Measurements from ENCODE around the gene KNL1. TPM values are rescaled to one million over a fixed set of nuclear protein-coding genes. Genes with fewer than 3 reads are reported as not detected.
"Not testable (repeated sequence)": the region's sequence is repeated elsewhere in the genome, so short reads cannot be mapped to it uniquely, and the experiment has no call there.

Gene KNL1
- polyA plus RNA-seq, 1 donor = 9.8 TPM

GRCh38 chr15:40562691-40563090, 31.4 kb upstream of the KNL1 start:
- H3K4me3 ChIP-seq (ENCODE audit: low read length) = no peak overlapping the region
- H3K36me3 ChIP-seq (ENCODE audit: control insufficient read depth, insufficient read depth, low read length) = peaks cover 9% of the 10 kb centered on the region
- peaks cover 4% of the 10 kb centered on the region for H3K4me1 ChIP-seq (ENCODE audit: control insufficient read depth, insufficient read depth, low read length)
- WGBS (ENCODE audit: insufficient coverage, low lambda C conversion rate) = no CpG with 5 or more reads among the region's 2 CpGs
- no peaks in the 10 kb centered on the region for H3K9me3 ChIP-seq (ENCODE audit: control insufficient read depth, low read depth, low read length)
- DNase-seq = no peak
- H3K27ac ChIP-seq (ENCODE audit: low read length) = no peak overlapping the region
- H3K27me3 ChIP-seq (ENCODE audit: control insufficient read depth, insufficient read depth, low read length) = no peaks in the 10 kb centered on the region

- no peaks in the 10 kb centered on the region for H3K27me3 ChIP-seq (ENCODE audit: control insufficient read depth, insufficient read depth, low read length)
- H3K4me3 ChIP-seq (ENCODE audit: low read length) = no peak overlapping the region
- DNase-seq = no peak
- no peaks in the 10 kb centered on the region for H3K9me3 ChIP-seq (ENCODE audit: control insufficient read depth, low read depth, low read length)
- peaks cover 9% of the 10 kb centered on the region for H3K36me3 ChIP-seq (ENCODE audit: control insufficient read depth, insufficient read depth, low read length)
- H3K4me1 ChIP-seq (ENCODE audit: control insufficient read depth, insufficient read depth, low read length) = peaks cover 5% of the 10 kb centered on the region
- H3K27ac ChIP-seq (ENCODE audit: low read length) = no peak overlapping the region
These were observed 30.6 kb upstream of the KNL1 start for GRCh38 chr15:40563426-40563825.

GRCh38 chr15:40564591-40565332, 29.3 kb upstream of the KNL1 start, which contains the start of gene CCDC32:
Gene CCDC32, minus strand, starts transcription at chr15:40565042. Its CDS starts 2,027 bp downstream, at chr15:40563015.
- H3K4me1 ChIP-seq (ENCODE audit: control insufficient read depth, insufficient read depth, low read length) = peaks cover 9% of the 10 kb centered on the region
- WGBS (ENCODE audit: insufficient coverage, low lambda C conversion rate) = no CpG with 5 or more reads among the region's 40 CpGs

GRCh38 chr15:40565333-40566238, 28.5 kb upstream of the KNL1 start:
- H3K4me3 ChIP-seq (ENCODE audit: low read length) = peak overlapping the region; percentile 67
- peak overlapping the region; percentile 36 for H3K27ac ChIP-seq (ENCODE audit: low read length)
- H3K36me3 ChIP-seq (ENCODE audit: control insufficient read depth, insufficient read depth, low read length) = peaks cover 9% of the 10 kb centered on the region
- H3K27me3 ChIP-seq (ENCODE audit: control insufficient read depth, insufficient read depth, low read length) = no peaks in the 10 kb centered on the region
- peaks cover 13% of the 10 kb centered on the region for H3K4me1 ChIP-seq (ENCODE audit: control insufficient read depth, insufficient read depth, low read length)
- no peaks in the 10 kb centered on the region for H3K9me3 ChIP-seq (ENCODE audit: control insufficient read depth, low read depth, low read length)
- WGBS (ENCODE audit: insufficient coverage, low lambda C conversion rate) = no CpG with 5 or more reads among the region's 20 CpGs
- no peak for DNase-seq

More at GRCh38 chr15:40564591-40565332, 29.3 kb upstream of the KNL1 start, which contains the start of gene CCDC32:
- no peaks in the 10 kb centered on the region for H3K9me3 ChIP-seq (ENCODE audit: control insufficient read depth, low read depth, low read length)
- no peaks in the 10 kb centered on the region for H3K27me3 ChIP-seq (ENCODE audit: control insufficient read depth, insufficient read depth, low read length)
- H3K27ac ChIP-seq (ENCODE audit: low read length) = peak within 1 kb of the TSS; percentile 84
- peak within 1 kb of the TSS; percentile 67 for H3K4me3 ChIP-seq (ENCODE audit: low read length)
- H3K36me3 ChIP-seq (ENCODE audit: control insufficient read depth, insufficient read depth, low read length) = peaks cover 9% of the 10 kb centered on the region
- DNase-seq = peak; percentile 99

- DNase-seq = no peak
- Histone ChIP-seq H3K36me3 (ENCODE audit: control insufficient read depth, insufficient read depth, low read length) (peaks cover 12% of the 10 kb centered on the region), H3K27ac (ENCODE audit: low read length) (no peak overlapping the region), H3K27me3 (ENCODE audit: control insufficient read depth, insufficient read depth, low read length) (no peaks in the 10 kb centered on the region), H3K4me1 (ENCODE audit: control insufficient read depth, insufficient read depth, low read length) (peaks cover 14% of the 10 kb centered on the region), H3K9me3 (ENCODE audit: control insufficient read depth, low read depth, low read length) (no peaks in the 10 kb centered on the region), H3K4me3 (ENCODE audit: low read length) (no peak overlapping the region)
- no CpG with 5 or more reads among the region's 7 CpGs for WGBS (ENCODE audit: insufficient coverage, low lambda C conversion rate)
These were observed 26.9 kb upstream of the KNL1 start for GRCh38 chr15:40567111-40567510.

GRCh38 chr15:40569129-40569953, 24.7 kb upstream of the KNL1 start, which contains the start of gene RPUSD2:
Gene RPUSD2, plus strand, starts transcription at chr15:40569299. Its CDS starts 39 bp downstream, at chr15:40569338.
- H3K27ac ChIP-seq (ENCODE audit: low read length) = peak within 1 kb of the TSS; percentile 72
- H3K4me3 ChIP-seq (ENCODE audit: low read length) = peak within 1 kb of the TSS; percentile 85
- peaks cover 14% of the 10 kb centered on the region for H3K4me1 ChIP-seq (ENCODE audit: control insufficient read depth, insufficient read depth, low read length)
- H3K9me3 ChIP-seq (ENCODE audit: control insufficient read depth, low read depth, low read length) = no peaks in the 10 kb centered on the region
- WGBS (ENCODE audit: insufficient coverage, low lambda C conversion rate) = no CpG with 5 or more reads among the region's 62 CpGs
- DNase-seq = peak; percentile 86 to 95
- no peaks in the 10 kb centered on the region for H3K27me3 ChIP-seq (ENCODE audit: control insufficient read depth, insufficient read depth, low read length)
- H3K36me3 ChIP-seq (ENCODE audit: control insufficient read depth, insufficient read depth, low read length) = peaks cover 18% of the 10 kb centered on the region

GRCh38 chr15:40575113-40575512, 18.9 kb upstream of the KNL1 start:
- H3K27me3 ChIP-seq (ENCODE audit: control insufficient read depth, insufficient read depth, low read length) = no peaks in the 10 kb centered on the region
- DNase-seq = no peak
- no peak overlapping the region for H3K27ac ChIP-seq (ENCODE audit: low read length)
- peaks cover 6% of the 10 kb centered on the region for H3K4me1 ChIP-seq (ENCODE audit: control insufficient read depth, insufficient read depth, low read length)
- H3K4me3 ChIP-seq (ENCODE audit: low read length) = no peak overlapping the region
- no peaks in the 10 kb centered on the region for H3K9me3 ChIP-seq (ENCODE audit: control insufficient read depth, low read depth, low read length)
- H3K36me3 ChIP-seq (ENCODE audit: control insufficient read depth, insufficient read depth, low read length) = peaks cover 20% of the 10 kb centered on the region

- WGBS (ENCODE audit: insufficient coverage, low lambda C conversion rate) = no CpG with 5 or more reads among the region's 5 CpGs
- H3K9me3 ChIP-seq (ENCODE audit: control insufficient read depth, low read depth, low read length) = not testable (repeated sequence)
These were observed 17.1 kb upstream of the KNL1 start for GRCh38 chr15:40576914-40577313.

GRCh38 chr15:40578892-40579291, 15.2 kb upstream of the KNL1 start:
- Histone ChIP-seq H3K27me3 (ENCODE audit: control insufficient read depth, insufficient read depth, low read length) (no peaks in the 10 kb centered on the region), H3K4me1 (ENCODE audit: control insufficient read depth, insufficient read depth, low read length) (no peaks in the 10 kb centered on the region), H3K4me3 (ENCODE audit: low read length) (no peak overlapping the region), H3K9me3 (ENCODE audit: control insufficient read depth, low read depth, low read length) (no peaks in the 10 kb centered on the region), H3K27ac (ENCODE audit: low read length) (no peak overlapping the region), H3K36me3 (ENCODE audit: control insufficient read depth, insufficient read depth, low read length) (peaks cover 6% of the 10 kb centered on the region)
- WGBS (ENCODE audit: insufficient coverage, low lambda C conversion rate) = 57% methylated on average over 3 of the region's 4 CpGs
- no peak for DNase-seq

More at GRCh38 chr15:40576914-40577313, 17.1 kb upstream of the KNL1 start:
- H3K27me3 ChIP-seq (ENCODE audit: control insufficient read depth, insufficient read depth, low read length); H3K4me1 ChIP-seq (ENCODE audit: control insufficient read depth, insufficient read depth, low read length); H3K27ac ChIP-seq (ENCODE audit: low read length); H3K4me3 ChIP-seq (ENCODE audit: low read length); DNase-seq: not testable (repeated sequence)
- H3K36me3 ChIP-seq (ENCODE audit: control insufficient read depth, insufficient read depth, low read length) = peaks cover 13% of the 10 kb centered on the region

GRCh38 chr15:40581796-40582195, 12.3 kb upstream of the KNL1 start:
- not testable (repeated sequence) for H3K4me3 ChIP-seq (ENCODE audit: low read length); DNase-seq; H3K9me3 ChIP-seq (ENCODE audit: control insufficient read depth, low read depth, low read length); H3K27ac ChIP-seq (ENCODE audit: low read length); H3K36me3 ChIP-seq (ENCODE audit: control insufficient read depth, insufficient read depth, low read length); H3K27me3 ChIP-seq (ENCODE audit: control insufficient read depth, insufficient read depth, low read length); H3K4me1 ChIP-seq (ENCODE audit: control insufficient read depth, insufficient read depth, low read length)
- no CpG with 5 or more reads among the region's 2 CpGs for WGBS (ENCODE audit: insufficient coverage, low lambda C conversion rate)

All from large intestine (tissue), 3 donors.